Transverse colon (tissue), 3 donors: ENCODE measurements around the gene TMED10.

Source experiments
- CTCF ChIP-seq, 5 experiments: fragments of 200-600 bp in 3 of 5; fragments of 450-650 bp in 2 of 5; sonication (generic) in 3 of 5; IDR thresholded peaks; 1 replicate in 2 of 5; 2 replicates in 3 of 5; pipeline ENCODE4 v1.5.1; 2016 to 2017; ENCODE audit warnings: antibody characterized with exemption in 5 of 5, inconsistent platforms in 3 of 5, mild to moderate bottlenecking in 2 of 5, moderate library complexity in 1 of 5
- EP300 ChIP-seq: sonication (generic); formaldehyde crosslinking; IDR thresholded peaks from one replicate; pipeline ENCODE4 v1.6.1; 2017; ENCODE audit warnings: antibody characterized with exemption, low read depth
- POLR2A ChIP-seq: fragments of 450-650 bp; IDR thresholded peaks from one replicate; pipeline ENCODE4 v1.6.1; 2016; ENCODE audit warnings: antibody characterized with exemption, mild to moderate bottlenecking, moderate library complexity

- TF ChIP-seq POLR2A = no peak
- no peak for TF ChIP-seq CTCF (IDR thresholded peaks at IDR 0.05)
- TF ChIP-seq EP300 = no peak
Measured at GRCh38 chr14:75133597-75133996, 42.8 kb downstream of the TMED10 start.
